Astrocyte of the spinal cord (primary cell): Measurements from ENCODE around the gene TRIM42.

Experiments
- DNase-seq: peaks from one replicate; pipeline ENCODE4 v3.0.0; 2011; ENCODE audit warnings: low read depth, low spot score
- H3K4me3 ChIP-seq: 2 replicates; pipeline ENCODE4 v1.5.1; 2011; ENCODE audit warnings: low read depth, mild to moderate bottlenecking, low read length, moderate library complexity
- in situ Hi-C: cut with HindIII; loops from 2 replicates; pipeline ENCODE4 v1.10.0; 2017; ENCODE audit warnings: low sequenced_read_pairs
- TF ChIP-seq, protein P1 (sequence below): IDR thresholded peaks from 2 replicates; pipeline ENCODE4 v1.5.1; 2012; ENCODE audit warnings: low read depth, mild to moderate bottlenecking, low read length, inconsistent platforms

Gene TRIM42

DNA sequence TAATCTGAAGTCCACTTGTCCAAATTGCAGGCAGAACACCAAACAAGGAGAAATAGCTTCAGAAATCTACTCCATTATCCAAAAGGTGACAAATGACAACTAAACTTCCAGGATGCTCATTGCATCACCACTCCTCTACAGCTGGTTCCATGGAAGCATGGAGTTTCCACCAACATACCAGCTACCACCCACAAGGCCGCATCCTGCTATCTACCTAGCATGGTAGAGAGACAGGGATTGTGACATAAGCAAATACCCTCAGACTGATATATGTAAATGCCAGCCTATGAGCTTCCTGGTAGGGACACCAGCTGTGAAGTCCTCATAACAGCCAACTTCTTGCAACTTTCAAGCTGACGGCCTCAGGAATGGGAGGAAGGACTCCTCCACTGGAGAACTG lies at the start of gene TRIM42:
Gene TRIM42, plus strand, starts transcription at position 301 of the 400 bp plus-strand sequence. CDS start 166 bp downstream, outside the sequence.
- in situ Hi-C loops: no loop called here
- DNase-seq: no peak
- TF ChIP-seq, protein P1, sequence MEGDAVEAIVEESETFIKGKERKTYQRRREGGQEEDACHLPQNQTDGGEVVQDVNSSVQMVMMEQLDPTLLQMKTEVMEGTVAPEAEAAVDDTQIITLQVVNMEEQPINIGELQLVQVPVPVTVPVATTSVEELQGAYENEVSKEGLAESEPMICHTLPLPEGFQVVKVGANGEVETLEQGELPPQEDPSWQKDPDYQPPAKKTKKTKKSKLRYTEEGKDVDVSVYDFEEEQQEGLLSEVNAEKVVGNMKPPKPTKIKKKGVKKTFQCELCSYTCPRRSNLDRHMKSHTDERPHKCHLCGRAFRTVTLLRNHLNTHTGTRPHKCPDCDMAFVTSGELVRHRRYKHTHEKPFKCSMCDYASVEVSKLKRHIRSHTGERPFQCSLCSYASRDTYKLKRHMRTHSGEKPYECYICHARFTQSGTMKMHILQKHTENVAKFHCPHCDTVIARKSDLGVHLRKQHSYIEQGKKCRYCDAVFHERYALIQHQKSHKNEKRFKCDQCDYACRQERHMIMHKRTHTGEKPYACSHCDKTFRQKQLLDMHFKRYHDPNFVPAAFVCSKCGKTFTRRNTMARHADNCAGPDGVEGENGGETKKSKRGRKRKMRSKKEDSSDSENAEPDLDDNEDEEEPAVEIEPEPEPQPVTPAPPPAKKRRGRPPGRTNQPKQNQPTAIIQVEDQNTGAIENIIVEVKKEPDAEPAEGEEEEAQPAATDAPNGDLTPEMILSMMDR: no peak
- H3K4me3 ChIP-seq: no peak within 1 kb of the TSS

- in situ Hi-C loops: no loop called here
- DNase-seq: no peak
- TF ChIP-seq, protein P1: no peak
Observed at GRCh38 chr3:140628606-140629005, 49.3 kb upstream of the TRIM42 start.

GRCh38 chr3:140629357-140630137 lies 48.3 kb upstream of the TRIM42 start:
- TF ChIP-seq, protein P1: no peak
- H3K4me3 ChIP-seq: no peak overlapping the region
- in situ Hi-C loops: no loop called here
- DNase-seq: peak; percentile 96

More at GRCh38 chr3:140628606-140629005, 49.3 kb upstream of the TRIM42 start:
- no peak overlapping the region for H3K4me3 ChIP-seq

- DNase-seq: peak; percentile 17
- in situ Hi-C loops: no loop called here
- TF ChIP-seq, protein P1: no peak
- H3K4me3 ChIP-seq: no peak overlapping the region
Observed at GRCh38 chr3:140630366-140630765, 47.5 kb upstream of the TRIM42 start.

- H3K4me3 ChIP-seq: no peak overlapping the region
- DNase-seq: peak; percentile 15
- in situ Hi-C loops: no loop called here
- TF ChIP-seq, protein P1: no peak
Observed at GRCh38 chr3:140630866-140631265, 47.0 kb upstream of the TRIM42 start.

GRCh38 chr3:140635276-140635675 lies 42.6 kb upstream of the TRIM42 start:
- no peak overlapping the region for H3K4me3 ChIP-seq
- in situ Hi-C loops: no loop called here
- no peak for DNase-seq
- TF ChIP-seq, protein P1: no peak
